Vagina (tissue), 2 donors: ENCODE measurements around the gene PLCL1.

Experiments used
- CTCF ChIP-seq, 3 experiments: fragments of 450-650 bp in 2 of 3; fragments of 200-600 bp in 1 of 3; sonication (generic) in 1 of 3; IDR thresholded peaks; one replicate each; pipeline ENCODE4 v1.5.1; 2017 to 2019; ENCODE audit warnings: antibody characterized with exemption in 3 of 3, mild to moderate bottlenecking in 2 of 3, moderate library complexity in 2 of 3
- POLR2AphosphoS5 ChIP-seq, 2 donors: sonication (generic); formaldehyde crosslinking; IDR thresholded peaks; one replicate each; pipeline ENCODE4 v1.9.0; 2017; ENCODE audit warnings: antibody characterized with exemption in 2 of 2, mild to moderate bottlenecking in 2 of 2, low read depth in 1 of 2; ENCODE audit not compliant: insufficient read depth in 1 of 2

DNA sequence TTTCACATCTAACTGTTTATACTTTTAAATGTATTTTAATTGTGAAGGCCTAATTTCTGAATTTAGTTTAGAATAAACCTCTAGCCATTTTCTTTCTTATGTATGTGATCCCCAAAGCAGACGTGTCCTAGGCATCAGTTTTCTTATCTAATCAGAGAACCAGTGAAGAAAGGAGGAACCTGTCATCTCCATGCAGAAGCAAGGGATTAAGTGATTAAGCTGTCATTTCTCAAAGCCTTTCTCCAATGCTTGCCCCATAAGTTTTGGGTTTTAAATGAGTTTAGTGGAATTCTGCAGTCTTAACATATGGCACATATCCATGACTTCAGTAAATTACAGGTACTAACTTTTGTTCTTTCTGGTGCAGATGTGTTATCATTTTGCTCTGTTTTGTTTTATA is 190.4 kb downstream of the PLCL1 start:
- TF ChIP-seq CTCF (IDR thresholded peaks at IDR 0.05): no peak
- no peak for TF ChIP-seq POLR2AphosphoS5 (IDR thresholded peaks at IDR 0.05; ENCODE audit: insufficient read depth in 1 of 2, low read depth in 1 of 2)
